LNCAP (cell line): ENCODE results near the gene C1QTNF5.

Experiments
- CTCF ChIP-seq: fragments of 450-650 bp; IDR thresholded peaks from 2 replicates; pipeline ENCODE4 v1.5.1; 2017; ENCODE audit warnings: mild to moderate bottlenecking

Gene C1QTNF5

GRCh38 chr11:119363851-119364590 is 23.3 kb upstream of the C1QTNF5 start:
- no peak for TF ChIP-seq CTCF

GRCh38 chr11:119363081-119363850 is 22.6 kb upstream of the C1QTNF5 start:
- no peak for TF ChIP-seq CTCF

- no peak for TF ChIP-seq CTCF
Observed at GRCh38 chr11:119362741-119363080, 22.0 kb upstream of the C1QTNF5 start.

- TF ChIP-seq CTCF, result no peak
Observed at GRCh38 chr11:119361941-119362725, 21.4 kb upstream of the C1QTNF5 start.

- TF ChIP-seq CTCF, result no peak
Observed at GRCh38 chr11:119361056-119361787, 20.5 kb upstream of the C1QTNF5 start.

- TF ChIP-seq CTCF, result no peak
Observed at GRCh38 chr11:119359365-119360214, 18.9 kb upstream of the C1QTNF5 start.
